Measurements from ENCODE around the gene FRRS1. TPM values are rescaled to one million over a fixed set of nuclear protein-coding genes. Genes with fewer than 3 reads are reported as not detected.

FRRS1 gene
- total RNA-seq, 4 donors from 2014 or later: 1.4 to 4.5 (median 2.3) TPM

- TF ChIP-seq POLR2A (IDR thresholded peaks at IDR 0.05): no peak
- TF ChIP-seq CTCF (IDR thresholded peaks at IDR 0.05 in 4 of 5, conservative IDR thresholded peaks at IDR 0.05 in 1 of 5): no peak
- DNase-seq: no peak
- H3K27me3 ChIP-seq: no peaks in the 10 kb centered on the region
- in situ Hi-C loops (cut with MboI; ENCODE audit: low sequenced_read_pairs in 4 of 4) (no loop called here), intact Hi-C loops (cut with DNase I; ENCODE audit: low total_unique reads) (loop anchor here (2.0 to 10.0 kb wide), 3 partner anchors 15 to 183 kb away; partner anchors contain the start of gene PALMD)
- peak; percentile 45 to 68 for ATAC-seq
- H3K27ac ChIP-seq: peak overlapping the region; percentile 88 to 97 (median 90)
- H3K36me3 ChIP-seq: peaks cover 0 to 3% of the 10 kb centered on the region in 2 donors
- peaks cover 73 to 87% of the 10 kb centered on the region in 2 donors for H3K4me1 ChIP-seq
- H3K9me3 ChIP-seq: no peaks in the 10 kb centered on the region
- peak overlapping the region in 2 of 4 donors; percentile 12 to 13 for H3K4me3 ChIP-seq
These were observed 104.7 kb downstream of the FRRS1 start for GRCh38 chr1:99661780-99662179.

- no peak for DNase-seq
- Histone ChIP-seq H3K36me3 (peaks cover 0 to 3% of the 10 kb centered on the region in 2 donors), H3K9me3 (no peaks in the 10 kb centered on the region), H3K4me3 (no peak overlapping the region), H3K4me1 (peaks cover 86 to 93% of the 10 kb centered on the region in 2 donors), H3K27ac (peak overlapping the region; percentile 88 to 97 (median 90)), H3K27me3 (no peaks in the 10 kb centered on the region)
- intact Hi-C loops (cut with DNase I; ENCODE audit: low total_unique reads): loop anchor here (2.0 to 10.0 kb wide), 2 partner anchors 14 to 184 kb away; partner anchors contain the start of gene PALMD
- in situ Hi-C loops (cut with MboI; ENCODE audit: low sequenced_read_pairs in 4 of 4): no loop called here
- ATAC-seq: no peak
- TF ChIP-seq CTCF (IDR thresholded peaks at IDR 0.05 in 4 of 5, conservative IDR thresholded peaks at IDR 0.05 in 1 of 5) (no peak), POLR2A (IDR thresholded peaks at IDR 0.05) (no peak)
These were observed 105.9 kb downstream of the FRRS1 start for GRCh38 chr1:99660496-99660895.

- intact Hi-C loops (cut with DNase I; ENCODE audit: low total_unique reads): loop anchor here (2.0 to 10.0 kb wide), 2 partner anchors 13 to 185 kb away; partner anchors contain the start of gene PALMD
- in situ Hi-C loops (cut with MboI; ENCODE audit: low sequenced_read_pairs in 4 of 4): no loop called here
- Histone ChIP-seq H3K4me3 (peak overlapping the region in 2 of 4 donors; percentile 16 to 17), H3K4me1 (peaks cover 93 to 95% of the 10 kb centered on the region in 2 donors), H3K27ac (peak overlapping the region; percentile 88 to 97 (median 90)), H3K36me3 (peaks cover 0 to 3% of the 10 kb centered on the region in 2 donors), H3K27me3 (no peaks in the 10 kb centered on the region), H3K9me3 (no peaks in the 10 kb centered on the region)
- TF ChIP-seq CTCF (IDR thresholded peaks at IDR 0.05 in 4 of 5, conservative IDR thresholded peaks at IDR 0.05 in 1 of 5) (no peak), POLR2A (IDR thresholded peaks at IDR 0.05) (no peak)
- ATAC-seq: peak; percentile 55 to 57
- peak in 1 of 2 donors; percentile 25 for DNase-seq
These were observed 106.7 kb downstream of the FRRS1 start for GRCh38 chr1:99659755-99660210.

Other genes starting within 250 kb of the FRRS1 start
- 100 to 1,000 TPM in 1 of 4 donors, 10 to 100 TPM in 3; 60.7 to 254 (median 79.1) TPM for gene PALMD, start 120.5 kb downstream of the FRRS1 start, total RNA-seq
- gene AGL, start 83.7 kb upstream of the FRRS1 start, total RNA-seq: 100 to 1,000 TPM in 2 of 4 donors, 10 to 100 TPM in 2; 49.3 to 143 (median 103) TPM
- 10 to 100 TPM in 1 of 4 donors, 1 to 10 TPM in 3; 4.6 to 10.3 (median 8.2) TPM for gene SLC35A3, start 203.4 kb upstream of the FRRS1 start, total RNA-seq